ENCODE measurements around the gene IRS2. TPM values are rescaled to one million over a fixed set of nuclear protein-coding genes. Genes with fewer than 3 reads are reported as not detected.

Gene IRS2
- total and polyA plus RNA-seq, 3 donors from 2014 or later: 6.9 to 33.4 (median 23.9) TPM

DNA sequence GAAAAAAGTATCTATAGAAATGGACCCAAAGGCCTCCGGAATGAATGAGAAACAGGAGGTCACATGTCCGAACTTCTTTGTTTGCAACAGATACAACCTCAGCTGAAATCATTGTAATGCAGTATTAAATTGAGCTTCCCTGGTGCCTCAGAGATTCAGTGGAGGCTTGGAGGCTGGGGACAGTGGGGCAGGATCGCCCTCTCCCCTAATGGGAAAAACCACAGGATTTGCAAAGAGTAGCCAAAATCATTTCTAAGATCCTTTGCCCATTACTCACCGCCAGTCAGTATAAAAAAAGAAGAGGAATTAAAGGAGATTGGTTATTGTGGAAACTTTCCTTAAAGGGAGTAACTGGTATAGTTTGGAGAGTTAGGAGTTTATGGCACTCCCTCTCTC is 30.4 kb upstream of the IRS2 start:
- Histone ChIP-seq H3K27me3 (no peaks in the 10 kb centered on the region), H3K4me3 (no peak overlapping the region), H3K4me1 (no peaks in the 10 kb centered on the region), H3K27ac (no peak overlapping the region), H3K36me3 (ENCODE audit: low read depth, missing control alignments) (no peaks in the 10 kb centered on the region), H3K9me3 (no peaks in the 10 kb centered on the region)
- no peak for DNase-seq
- WGBS, 2 donors: 91 to 94% methylated on average over 4 of the region's 4 CpGs
- TF ChIP-seq, protein P1, sequence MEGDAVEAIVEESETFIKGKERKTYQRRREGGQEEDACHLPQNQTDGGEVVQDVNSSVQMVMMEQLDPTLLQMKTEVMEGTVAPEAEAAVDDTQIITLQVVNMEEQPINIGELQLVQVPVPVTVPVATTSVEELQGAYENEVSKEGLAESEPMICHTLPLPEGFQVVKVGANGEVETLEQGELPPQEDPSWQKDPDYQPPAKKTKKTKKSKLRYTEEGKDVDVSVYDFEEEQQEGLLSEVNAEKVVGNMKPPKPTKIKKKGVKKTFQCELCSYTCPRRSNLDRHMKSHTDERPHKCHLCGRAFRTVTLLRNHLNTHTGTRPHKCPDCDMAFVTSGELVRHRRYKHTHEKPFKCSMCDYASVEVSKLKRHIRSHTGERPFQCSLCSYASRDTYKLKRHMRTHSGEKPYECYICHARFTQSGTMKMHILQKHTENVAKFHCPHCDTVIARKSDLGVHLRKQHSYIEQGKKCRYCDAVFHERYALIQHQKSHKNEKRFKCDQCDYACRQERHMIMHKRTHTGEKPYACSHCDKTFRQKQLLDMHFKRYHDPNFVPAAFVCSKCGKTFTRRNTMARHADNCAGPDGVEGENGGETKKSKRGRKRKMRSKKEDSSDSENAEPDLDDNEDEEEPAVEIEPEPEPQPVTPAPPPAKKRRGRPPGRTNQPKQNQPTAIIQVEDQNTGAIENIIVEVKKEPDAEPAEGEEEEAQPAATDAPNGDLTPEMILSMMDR (IDR thresholded peaks at IDR 0.05): no peak
- no peak for TF ChIP-seq POLR2A (IDR thresholded peaks at IDR 0.05)
- intact Hi-C loops (cut with DNase I; ENCODE audit: low total_unique reads): no loop called here

DNA sequence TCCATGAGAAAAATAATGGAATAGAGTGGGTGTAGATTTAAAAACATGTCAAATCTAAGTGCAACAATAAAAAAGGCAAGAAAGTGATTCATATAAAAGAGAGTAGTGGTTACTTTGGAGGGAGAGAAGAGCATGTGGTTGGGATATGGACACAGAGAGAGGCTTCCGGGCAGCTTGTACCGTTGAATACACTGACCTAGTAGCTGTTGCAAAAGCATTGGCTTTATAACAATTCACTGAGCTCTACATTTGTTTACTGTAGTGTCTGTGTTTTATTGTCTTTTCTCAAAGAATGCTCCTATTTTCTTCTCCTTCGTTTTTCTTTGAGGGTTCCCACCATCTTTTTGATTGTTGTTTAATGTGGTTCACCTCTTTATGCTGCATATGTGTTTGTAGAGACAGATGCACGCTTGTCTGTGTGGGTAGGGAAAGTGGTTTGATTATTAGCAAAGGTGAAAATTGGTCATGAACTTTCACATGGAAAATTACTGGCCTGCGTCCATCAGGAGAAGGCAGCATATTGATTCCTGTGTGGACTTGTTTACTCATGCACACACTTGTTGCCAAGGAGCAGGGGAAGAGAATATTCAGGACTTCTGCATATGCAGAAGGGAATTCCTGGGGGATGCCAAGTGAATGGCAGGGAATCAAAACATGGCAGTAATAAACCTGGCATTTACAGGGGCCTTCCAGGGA is 29.9 kb upstream of the IRS2 start:
- intact Hi-C loops (cut with DNase I; ENCODE audit: low total_unique reads): no loop called here
- no peak overlapping the region for H3K4me3 ChIP-seq
- H3K27ac ChIP-seq: no peak overlapping the region
- H3K4me1 ChIP-seq: no peaks in the 10 kb centered on the region
- no peaks in the 10 kb centered on the region for H3K9me3 ChIP-seq
- no peak for DNase-seq
- H3K36me3 ChIP-seq (ENCODE audit: low read depth, missing control alignments): no peaks in the 10 kb centered on the region
- 86 to 88% methylated on average over 5 of the region's 5 CpGs for WGBS, 2 donors
- no peaks in the 10 kb centered on the region for H3K27me3 ChIP-seq
- no peak for TF ChIP-seq POLR2A (IDR thresholded peaks at IDR 0.05)
- TF ChIP-seq, protein P1 (IDR thresholded peaks at IDR 0.05): no peak

DNA sequence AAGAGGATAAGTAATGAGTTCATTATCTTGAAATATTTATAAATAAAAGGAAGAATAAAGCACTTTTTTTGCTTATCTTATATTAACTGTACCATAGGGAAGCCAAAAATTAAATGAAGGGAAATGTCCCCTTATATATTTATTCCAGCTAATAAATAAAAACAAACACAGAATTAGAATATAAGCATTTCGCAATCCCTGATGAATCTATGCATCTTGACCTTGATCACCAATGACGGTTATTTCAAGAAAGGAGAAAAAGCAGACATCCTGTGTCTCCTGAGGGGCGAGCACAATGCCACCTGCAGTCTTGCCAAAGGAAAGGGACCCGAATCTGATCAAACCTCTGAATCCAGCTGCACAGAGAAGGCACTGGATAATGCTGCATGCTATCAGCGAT is 29.3 kb upstream of the IRS2 start:
- no peak overlapping the region for H3K27ac ChIP-seq
- no peaks in the 10 kb centered on the region for H3K27me3 ChIP-seq
- no peak overlapping the region for H3K4me3 ChIP-seq
- no peaks in the 10 kb centered on the region for H3K4me1 ChIP-seq
- WGBS, 2 donors: 85 to 93% methylated on average over 5 of the region's 5 CpGs
- DNase-seq: no peak
- no peaks in the 10 kb centered on the region for H3K36me3 ChIP-seq (ENCODE audit: low read depth, missing control alignments)
- H3K9me3 ChIP-seq: no peaks in the 10 kb centered on the region
- intact Hi-C loops (cut with DNase I; ENCODE audit: low total_unique reads): no loop called here
- no peak for TF ChIP-seq POLR2A (IDR thresholded peaks at IDR 0.05)
- TF ChIP-seq, protein P1 (IDR thresholded peaks at IDR 0.05): no peak

DNA sequence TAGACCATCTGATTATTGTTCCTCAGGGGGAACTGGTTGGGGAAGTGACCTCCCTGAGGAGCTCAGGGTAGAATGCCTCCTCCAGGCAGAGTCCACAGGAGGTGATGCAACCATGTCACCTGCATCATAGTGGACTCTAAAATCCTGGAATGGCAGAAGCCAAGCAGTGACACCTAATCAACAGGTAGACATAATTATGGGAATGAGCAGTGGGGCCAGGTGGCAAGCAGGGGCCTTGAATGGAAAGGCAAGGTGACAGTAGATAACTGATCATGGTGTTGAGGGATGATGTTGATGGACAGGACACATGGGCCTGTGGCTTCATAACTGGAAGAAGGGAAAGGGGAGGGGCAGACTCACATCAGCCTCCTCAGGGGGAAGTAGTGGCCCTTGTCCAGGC is 27.3 kb upstream of the IRS2 start:
- Histone ChIP-seq H3K27ac (no peak overlapping the region), H3K9me3 (no peaks in the 10 kb centered on the region), H3K27me3 (no peaks in the 10 kb centered on the region), H3K4me1 (no peaks in the 10 kb centered on the region), H3K36me3 (ENCODE audit: low read depth, missing control alignments) (no peaks in the 10 kb centered on the region), H3K4me3 (no peak overlapping the region)
- TF ChIP-seq, protein P1 (IDR thresholded peaks at IDR 0.05): no peak
- no peak for TF ChIP-seq POLR2A (IDR thresholded peaks at IDR 0.05)
- DNase-seq: no peak
- intact Hi-C loops (cut with DNase I; ENCODE audit: low total_unique reads): no loop called here

DNA sequence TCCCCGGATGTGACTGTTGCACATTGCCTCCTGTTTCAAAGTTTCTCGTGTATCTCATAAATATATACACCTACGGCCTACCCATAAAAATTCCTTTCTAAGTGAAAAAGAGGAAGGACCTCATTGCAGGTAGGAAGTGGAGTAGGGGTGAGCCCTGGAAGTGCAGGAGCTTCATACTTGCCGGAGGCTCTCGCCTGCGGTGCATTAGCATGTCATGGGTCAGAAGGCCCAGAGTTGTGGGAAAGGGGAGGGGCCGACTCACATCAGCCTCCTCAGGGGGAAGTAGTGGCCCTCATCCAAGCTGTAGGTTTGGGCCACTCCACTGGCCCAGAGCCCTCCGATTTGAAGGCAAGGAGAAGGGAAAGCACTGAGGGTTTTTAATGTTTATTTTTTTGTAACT is 26.0 kb upstream of the IRS2 start:
- Histone ChIP-seq H3K27me3 (no peaks in the 10 kb centered on the region), H3K27ac (no peak overlapping the region), H3K36me3 (ENCODE audit: low read depth, missing control alignments) (no peaks in the 10 kb centered on the region), H3K4me1 (no peaks in the 10 kb centered on the region), H3K4me3 (no peak overlapping the region), H3K9me3 (no peaks in the 10 kb centered on the region)
- intact Hi-C loops (cut with DNase I; ENCODE audit: low total_unique reads): no loop called here
- no peak for TF ChIP-seq POLR2A (IDR thresholded peaks at IDR 0.05)
- TF ChIP-seq, protein P1 (IDR thresholded peaks at IDR 0.05): no peak
- DNase-seq: no peak
- WGBS, 2 donors: 67 to 87% methylated on average over 8 of the region's 8 CpGs

All from testis (tissue), 3 donors.